ENCODE data around the gene GPBP1L1. TPM values are rescaled to one million over a fixed set of nuclear protein-coding genes. Genes with fewer than 3 reads are reported as not detected.

The GPBP1L1 gene
- total and polyA plus RNA-seq, 9 of the 15 experiments (the other 6 are each of a cell fraction or from before 2014, with no cell fraction given) = 86.0 to 216 (median 138) TPM

GRCh38 chr1:45583666-45584350 is 102.5 kb downstream of the GPBP1L1 start, which contains the start of gene NASP (continued):
- TF ChIP-seq CXXC5 (CRISPR knock-in tag; IDR thresholded peaks at IDR 0.05) = no peak
- TF ChIP-seq RFX5 (IDR thresholded peaks at IDR 0.05; ENCODE audit: low read depth, low read length) = peak; percentile 37
- no peak for TF ChIP-seq KDM4B (IDR thresholded peaks at IDR 0.05; ENCODE audit: borderline replicate concordance in 2 of 2, low read depth in 1 of 2)
- TF ChIP-seq SMARCA4 (IDR thresholded peaks at IDR 0.05) = no peak
- no peak for TF ChIP-seq RNF219 (CRISPR knock-in tag; IDR thresholded peaks at IDR 0.05)
- TF ChIP-seq, protein P1, sequence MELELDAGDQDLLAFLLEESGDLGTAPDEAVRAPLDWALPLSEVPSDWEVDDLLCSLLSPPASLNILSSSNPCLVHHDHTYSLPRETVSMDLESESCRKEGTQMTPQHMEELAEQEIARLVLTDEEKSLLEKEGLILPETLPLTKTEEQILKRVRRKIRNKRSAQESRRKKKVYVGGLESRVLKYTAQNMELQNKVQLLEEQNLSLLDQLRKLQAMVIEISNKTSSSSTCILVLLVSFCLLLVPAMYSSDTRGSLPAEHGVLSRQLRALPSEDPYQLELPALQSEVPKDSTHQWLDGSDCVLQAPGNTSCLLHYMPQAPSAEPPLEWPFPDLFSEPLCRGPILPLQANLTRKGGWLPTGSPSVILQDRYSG (tag; conservative IDR thresholded peaks at IDR 0.05; ENCODE audit: low read depth) = no peak
- no peak for TF ChIP-seq CBX2 (IDR thresholded peaks at IDR 0.05; ENCODE audit: insufficient read depth, low read length, poor library complexity, severe bottlenecking)
- no peak for TF ChIP-seq FIP1L1 (IDR thresholded peaks at IDR 0.05; ENCODE audit: low read depth, low read length, poor library complexity, severe bottlenecking)
- 0 out of 2 replicates have a peak, but pooled peaks have one; percentile 75 for TF ChIP-seq PHB (CRISPR knock-in tag; IDR thresholded peaks at IDR 0.05)
- no peak for TF ChIP-seq SAFB (IDR thresholded peaks at IDR 0.05; ENCODE audit: borderline replicate concordance, low read depth, low read length)
- no peak for TF ChIP-seq RBM17 (IDR thresholded peaks at IDR 0.05; ENCODE audit: borderline replicate concordance, low read depth, low read length)
- TF ChIP-seq KLF10 (CRISPR knock-in tag; IDR thresholded peaks at IDR 0.05) = no peak
- TF ChIP-seq GATAD2A (IDR thresholded peaks at IDR 0.05) = peak; percentile 50; the same call in 1 of the 2 replicates
- no peak for TF ChIP-seq JUN (IDR thresholded peaks at IDR 0.05; ENCODE audit: borderline replicate concordance, low read depth, low read length)
- no peak for TF ChIP-seq JUN (CRISPR knock-in tag; IDR thresholded peaks at IDR 0.05; ENCODE audit: borderline replicate concordance)
- no peak for TF ChIP-seq ATF1 (CRISPR knock-in tag; IDR thresholded peaks at IDR 0.05)
- peak; percentile 93 for TF ChIP-seq ATF1 (tag; IDR thresholded peaks at IDR 0.05)
- TF ChIP-seq, protein P2, sequence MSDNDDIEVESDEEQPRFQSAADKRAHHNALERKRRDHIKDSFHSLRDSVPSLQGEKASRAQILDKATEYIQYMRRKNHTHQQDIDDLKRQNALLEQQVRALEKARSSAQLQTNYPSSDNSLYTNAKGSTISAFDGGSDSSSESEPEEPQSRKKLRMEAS (CRISPR knock-in tag; IDR thresholded peaks at IDR 0.05) = no peak
- TF ChIP-seq SMARCE1 (IDR thresholded peaks at IDR 0.05) = no peak
- no peak for TF ChIP-seq POLR3G (IDR thresholded peaks at IDR 0.05; ENCODE audit: extremely low read depth, insufficient read length, insufficient replicate concordance)
- no peak for TF ChIP-seq ZNF445 (CRISPR knock-in tag; IDR thresholded peaks at IDR 0.05; ENCODE audit: low read depth)
- no peak for TF ChIP-seq ZNF561 (CRISPR knock-in tag; conservative IDR thresholded peaks at IDR 0.05)
- TF ChIP-seq HCFC1 (IDR thresholded peaks at IDR 0.05; ENCODE audit: low read depth, low read length) = peak; percentile 54

All from K562 (cell line).